Measurements from ENCODE around the gene HOOK1.
A peak's percentile ranks its signal among the peaks of the same experiment; 100 is the strongest.
"Not testable (repeated sequence)": the region's sequence is repeated elsewhere in the genome, so short reads cannot be mapped to it uniquely, and the experiment has no call there.

HOOK1 gene

GRCh38 chr1:59827055-59827643 lies 12.4 kb downstream of the HOOK1 start:
- DNase-seq: no peak

GRCh38 chr1:59828160-59828559 lies 13.4 kb downstream of the HOOK1 start:
- no peak for DNase-seq

- no peak for DNase-seq
Observed at GRCh38 chr1:59831529-59831928, 16.8 kb downstream of the HOOK1 start.

GRCh38 chr1:59833022-59833421 lies 18.3 kb downstream of the HOOK1 start:
- DNase-seq: no peak

GRCh38 chr1:59833991-59834390 lies 19.2 kb downstream of the HOOK1 start:
- no peak for DNase-seq

- DNase-seq: not testable (repeated sequence)
Observed at GRCh38 chr1:59837857-59838256, 23.1 kb downstream of the HOOK1 start.

GRCh38 chr1:59845091-59845490 lies 30.3 kb downstream of the HOOK1 start:
- no peak for DNase-seq

- no peak for DNase-seq
Observed at GRCh38 chr1:59846209-59846894, 31.6 kb downstream of the HOOK1 start.

GRCh38 chr1:59846895-59847282 lies 32.1 kb downstream of the HOOK1 start:
- no peak for DNase-seq

- DNase-seq: no peak
Observed at GRCh38 chr1:59852117-59852516, 37.4 kb downstream of the HOOK1 start.

GRCh38 chr1:59855297-59855696 lies 40.5 kb downstream of the HOOK1 start:
- DNase-seq: not testable (repeated sequence)

- DNase-seq: no peak
Observed at GRCh38 chr1:59856725-59857338, 42.1 kb downstream of the HOOK1 start.

- DNase-seq: no peak
Observed at GRCh38 chr1:59857679-59858354, 43.1 kb downstream of the HOOK1 start.

- no peak for DNase-seq
Observed at GRCh38 chr1:59866462-59866861, 51.7 kb downstream of the HOOK1 start.

GRCh38 chr1:59871746-59872145 lies 57.0 kb downstream of the HOOK1 start:
- no peak for DNase-seq

- no peak for DNase-seq
Observed at GRCh38 chr1:59877108-59877682, 62.4 kb downstream of the HOOK1 start.

GRCh38 chr1:59878370-59878769 lies 63.6 kb downstream of the HOOK1 start:
- no peak for DNase-seq

GRCh38 chr1:59879574-59879973 lies 64.8 kb downstream of the HOOK1 start:
- DNase-seq: peak; percentile 28

GRCh38 chr1:59879996-59880505 lies 65.3 kb downstream of the HOOK1 start:
- no peak for DNase-seq

GRCh38 chr1:59880735-59881134 lies 66.0 kb downstream of the HOOK1 start:
- no peak for DNase-seq

GRCh38 chr1:59885160-59885832 lies 70.5 kb downstream of the HOOK1 start:
- no peak for DNase-seq

All from activated T-cell treated with anti-CD3 and anti-CD28 coated beads for 4 hours (primary cell).